GM12872 (cell line): ENCODE measurements around the gene DPP9.

Experiments
- TF ChIP-seq, protein P1 (sequence below): IDR thresholded peaks from 3 replicates; pipeline ENCODE4 v1.5.1; 2011; ENCODE audit warnings: low read depth, mild to moderate bottlenecking, low read length, moderate library complexity; ENCODE audit not compliant: insufficient read depth

The DPP9 gene

DNA sequence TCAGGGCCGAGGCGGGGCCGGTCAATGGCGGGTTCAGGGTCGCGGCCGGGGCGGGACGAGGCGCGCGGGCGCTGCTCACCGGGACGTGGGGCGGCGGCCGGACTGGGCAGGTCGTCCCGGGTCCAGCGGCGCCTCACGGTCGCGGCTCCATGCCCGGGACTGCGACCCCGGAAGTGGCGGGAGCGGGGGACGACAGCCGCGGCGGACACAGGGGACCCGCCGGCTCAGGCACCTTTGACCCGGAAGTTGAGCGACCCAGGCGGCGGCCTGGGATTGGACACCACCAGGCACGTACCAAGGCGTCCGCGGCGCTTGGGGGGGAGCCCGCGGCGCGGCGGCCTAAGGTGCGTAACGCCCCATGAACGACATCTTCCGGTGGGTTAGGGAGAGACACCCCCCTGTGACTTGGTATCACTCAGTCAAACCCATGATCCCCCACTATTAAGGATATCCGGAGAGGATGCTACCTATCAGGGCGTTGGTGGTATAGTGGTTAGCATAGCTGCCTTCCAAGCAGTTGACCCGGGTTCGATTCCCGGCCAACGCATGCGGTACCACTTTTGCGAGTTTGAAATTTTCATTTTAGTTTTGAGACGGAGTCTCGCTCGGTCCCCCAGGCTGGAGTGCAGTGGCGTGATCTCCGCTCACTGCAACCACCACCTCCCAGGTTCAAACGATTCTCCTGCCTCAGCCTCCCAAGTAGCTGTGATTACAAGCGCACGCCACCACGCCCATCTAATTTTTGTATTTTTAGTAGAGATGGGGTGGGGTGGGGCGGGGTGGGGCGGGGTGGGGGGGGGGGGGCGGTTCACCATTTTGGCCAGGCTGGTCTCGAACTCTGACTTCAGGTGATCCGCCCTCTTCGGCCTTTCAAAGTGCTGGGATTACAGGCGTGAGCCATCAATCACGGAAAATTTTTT, at the start of gene DPP9:
DPP9 (minus strand) TSS at position 248 of the 920 bp plus-strand sequence. CDS start 3,936 bp downstream, outside the sequence.
- TF ChIP-seq, protein P1, sequence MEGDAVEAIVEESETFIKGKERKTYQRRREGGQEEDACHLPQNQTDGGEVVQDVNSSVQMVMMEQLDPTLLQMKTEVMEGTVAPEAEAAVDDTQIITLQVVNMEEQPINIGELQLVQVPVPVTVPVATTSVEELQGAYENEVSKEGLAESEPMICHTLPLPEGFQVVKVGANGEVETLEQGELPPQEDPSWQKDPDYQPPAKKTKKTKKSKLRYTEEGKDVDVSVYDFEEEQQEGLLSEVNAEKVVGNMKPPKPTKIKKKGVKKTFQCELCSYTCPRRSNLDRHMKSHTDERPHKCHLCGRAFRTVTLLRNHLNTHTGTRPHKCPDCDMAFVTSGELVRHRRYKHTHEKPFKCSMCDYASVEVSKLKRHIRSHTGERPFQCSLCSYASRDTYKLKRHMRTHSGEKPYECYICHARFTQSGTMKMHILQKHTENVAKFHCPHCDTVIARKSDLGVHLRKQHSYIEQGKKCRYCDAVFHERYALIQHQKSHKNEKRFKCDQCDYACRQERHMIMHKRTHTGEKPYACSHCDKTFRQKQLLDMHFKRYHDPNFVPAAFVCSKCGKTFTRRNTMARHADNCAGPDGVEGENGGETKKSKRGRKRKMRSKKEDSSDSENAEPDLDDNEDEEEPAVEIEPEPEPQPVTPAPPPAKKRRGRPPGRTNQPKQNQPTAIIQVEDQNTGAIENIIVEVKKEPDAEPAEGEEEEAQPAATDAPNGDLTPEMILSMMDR: no peak

DNA sequence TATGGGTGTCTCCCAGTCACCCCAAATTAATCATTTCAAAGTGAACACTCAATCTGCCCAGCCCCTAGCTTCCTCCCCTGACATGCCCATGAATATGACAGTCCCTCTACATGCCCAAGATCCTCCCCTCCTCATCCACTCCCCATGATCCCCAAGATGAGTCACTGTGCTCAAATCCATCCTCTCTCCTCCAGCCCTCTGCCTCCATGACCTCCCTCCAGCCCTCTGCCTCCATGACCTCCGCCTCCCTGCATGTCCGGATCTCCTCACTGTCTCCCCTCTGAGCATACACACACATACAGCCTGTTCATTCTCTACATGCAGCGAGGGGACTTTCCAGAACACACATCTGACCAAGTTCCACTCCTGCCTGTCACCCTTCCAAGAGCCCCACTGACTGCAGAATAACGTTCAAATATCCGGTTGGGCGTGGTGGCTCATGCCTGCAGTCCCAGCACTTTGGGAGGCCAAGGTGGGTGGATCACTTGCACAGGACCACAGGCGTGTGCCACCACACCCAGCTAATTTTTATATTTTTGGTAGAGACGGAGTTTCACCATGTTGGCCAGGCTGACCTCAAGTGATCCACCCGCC, 49.5 kb upstream of the DPP9 start:
- TF ChIP-seq, protein P1: no peak

DNA sequence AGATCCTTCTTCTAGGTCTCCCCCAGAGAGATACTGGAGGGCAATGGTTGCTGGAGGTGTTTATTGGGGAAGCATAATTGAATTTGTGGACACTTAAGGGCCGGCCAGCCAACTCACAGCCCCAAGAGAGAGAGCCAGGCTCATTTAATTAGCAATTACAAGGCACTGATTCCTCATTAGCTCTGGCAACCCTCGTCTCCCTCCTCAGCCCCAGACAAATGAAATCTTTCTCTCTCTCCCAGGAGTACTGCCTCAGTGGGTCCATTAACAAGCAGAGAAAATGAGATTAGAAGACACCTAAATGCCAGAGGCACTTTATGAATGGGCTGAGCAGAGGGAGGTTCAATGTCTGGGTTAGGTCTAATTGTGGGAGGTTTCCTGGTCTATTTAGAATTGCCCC, 48.9 kb upstream of the DPP9 start:
- TF ChIP-seq, protein P1: no peak

DNA sequence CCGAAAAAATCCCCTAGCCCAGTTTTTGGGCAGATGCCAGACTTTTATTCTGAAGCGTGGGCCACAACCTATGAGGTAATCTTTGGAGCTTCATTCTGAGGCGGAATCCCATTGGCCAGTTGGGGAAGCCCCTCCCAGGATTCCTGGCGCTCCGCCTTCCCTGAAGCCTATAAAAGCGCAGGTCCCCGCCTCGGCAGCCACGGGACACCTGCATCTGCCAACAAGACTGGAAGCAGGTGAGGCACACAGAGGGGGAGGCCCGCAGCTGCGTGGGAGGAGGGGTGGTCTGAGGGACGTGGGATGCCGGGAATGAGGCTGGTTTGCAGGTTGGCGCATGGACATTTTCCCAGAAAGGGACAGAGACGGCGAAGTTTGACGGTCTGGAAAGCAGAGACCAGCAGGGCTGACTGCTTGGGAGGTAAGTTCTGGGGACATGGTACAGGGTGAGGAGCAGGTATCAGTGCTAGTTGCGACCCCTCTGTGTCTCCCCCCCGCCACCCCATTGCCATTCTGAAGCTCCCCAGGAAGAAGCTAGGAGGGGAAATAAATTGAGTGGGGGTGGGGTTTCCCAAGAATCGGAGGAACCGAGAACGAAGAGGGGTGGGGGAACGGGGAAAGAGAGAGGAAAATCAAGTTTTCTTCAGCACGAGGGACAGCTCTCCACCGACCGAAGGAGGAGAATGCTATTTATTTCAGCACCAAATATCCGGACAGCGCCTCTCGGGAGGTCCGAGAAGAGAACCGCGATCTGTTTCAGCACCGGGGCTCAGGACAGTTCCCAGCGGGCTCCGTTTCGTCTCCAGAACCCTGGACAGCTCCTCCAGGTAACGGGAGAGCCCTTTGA, 45.5 kb upstream of the DPP9 start:
- TF ChIP-seq, protein P1: no peak

DNA sequence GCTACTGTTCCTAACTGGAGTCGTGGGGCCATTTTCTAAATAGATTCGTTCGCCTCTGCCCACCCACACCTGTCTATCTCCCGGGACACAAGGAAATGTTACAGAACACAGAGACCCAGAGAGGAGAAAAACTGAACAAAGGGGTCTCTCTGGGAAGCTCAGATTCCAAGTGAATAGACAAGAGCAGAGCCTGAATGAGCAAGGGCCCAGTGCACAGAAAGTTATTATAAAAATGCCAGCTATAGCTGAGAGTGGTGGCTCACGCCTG, 40.7 kb upstream of the DPP9 start:
- TF ChIP-seq, protein P1: no peak

DNA sequence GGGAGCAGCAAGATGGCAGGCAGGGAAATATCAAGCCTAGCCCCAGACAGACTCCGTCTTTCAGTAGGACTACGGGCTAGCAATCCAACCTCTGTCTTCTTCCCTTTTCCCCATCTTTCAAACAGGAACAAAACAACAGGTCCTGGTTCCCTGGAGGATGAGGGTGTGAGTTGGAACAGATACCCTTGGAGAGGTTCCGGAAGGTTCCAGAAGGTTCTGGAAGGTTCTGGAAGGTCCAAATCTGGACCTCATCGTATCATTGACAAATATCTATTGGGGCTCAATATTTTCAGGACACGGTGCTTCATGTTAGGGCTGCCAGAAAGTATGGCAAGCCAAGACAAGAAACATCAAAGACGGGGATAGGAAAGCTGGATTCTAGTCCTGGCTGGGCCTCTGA, 39.4 kb upstream of the DPP9 start:
- TF ChIP-seq, protein P1: no peak

DNA sequence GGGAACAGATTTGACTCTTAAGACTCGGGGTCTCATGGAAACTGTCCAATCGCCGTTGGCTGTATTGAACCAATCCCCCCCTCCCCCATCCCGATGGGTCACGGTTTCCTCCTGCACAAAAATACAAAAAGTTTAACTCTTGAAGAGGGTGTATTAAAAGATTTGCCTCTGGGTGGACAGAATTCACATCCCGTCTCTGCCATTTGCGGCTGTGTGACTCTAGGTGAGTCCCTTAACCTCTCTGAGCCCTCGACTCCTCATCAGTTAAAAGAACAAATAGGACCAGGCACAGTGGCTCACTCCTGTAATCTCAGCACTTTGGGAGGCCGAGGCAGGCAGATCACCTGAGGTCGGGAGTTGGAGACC, 36.6 kb upstream of the DPP9 start:
- TF ChIP-seq, protein P1: no peak
